GM12878 (cell line): Measurements from ENCODE around the gene GRIN2A. TPM values are rescaled to one million over a fixed set of nuclear protein-coding genes. Genes with fewer than 3 reads are reported as not detected.

ENCODE experiments used
- ATF2 ChIP-seq: IDR thresholded peaks from 2 replicates; pipeline ENCODE4 v1.6.1; 2012; ENCODE audit warnings: low read length, inconsistent platforms
- BMI1 ChIP-seq: fragments of 450-650 bp; IDR thresholded peaks from 2 replicates; pipeline ENCODE4 v1.6.1; 2016; ENCODE audit warnings: mild to moderate bottlenecking, moderate library complexity, borderline replicate concordance
- CBX5 ChIP-seq: sonication (generic); IDR thresholded peaks from 2 replicates; pipeline ENCODE4 v1.6.1; 2016; ENCODE audit warnings: low read depth, moderate library complexity, mild to moderate bottlenecking, inconsistent platforms
- CHD1 ChIP-seq: IDR thresholded peaks from 2 replicates; pipeline ENCODE4 v1.6.1; 2012; ENCODE audit warnings: low read depth, low read length, improper control_type of control experiment
- CREM ChIP-seq: IDR thresholded peaks from 2 replicates; pipeline ENCODE4 v1.6.1; 2014; ENCODE audit warnings: antibody characterized with exemption, low read depth
- DPF2 ChIP-seq: fragments of 450-650 bp; IDR thresholded peaks from 2 replicates; pipeline ENCODE4 v1.6.1; 2017; ENCODE audit warnings: mild to moderate bottlenecking
- ELK1 ChIP-seq: IDR thresholded peaks from 2 replicates; pipeline ENCODE4 v1.6.1; 2012; ENCODE audit warnings: low read depth, low read length, improper control_type of control experiment
- EP300 ChIP-seq, 2 experiments: fragments of 150-350 bp in 1 of 2; IDR thresholded peaks; 2 replicates each; pipeline ENCODE4 v1.6.1; 2011 to 2012; ENCODE audit warnings: low read depth in 2 of 2, low read length in 2 of 2, borderline replicate concordance in 1 of 2, improper control_type of control experiment in 1 of 2, inconsistent platforms in 1 of 2; ENCODE audit not compliant: control insufficient read depth in 1 of 2
- FOXK2 ChIP-seq: fragments of 450-650 bp; IDR thresholded peaks from 2 replicates; pipeline ENCODE4 v1.6.1; 2017; ENCODE audit warnings: mild to moderate bottlenecking, moderate library complexity
- GABPA ChIP-seq: IDR thresholded peaks from 2 replicates; pipeline ENCODE4 v1.6.1; 2014; ENCODE audit warnings: antibody characterized with exemption, low read depth, mild to moderate bottlenecking, inconsistent platforms
- LARP7 ChIP-seq: fragments of 450-650 bp; IDR thresholded peaks from 2 replicates; pipeline ENCODE4 v1.6.1; 2017; ENCODE audit warnings: mild to moderate bottlenecking
- MEF2A ChIP-seq: IDR thresholded peaks from 2 replicates; pipeline ENCODE4 v1.6.1; 2011; ENCODE audit warnings: low read depth, mild to moderate bottlenecking, low read length, moderate library complexity; ENCODE audit not compliant: insufficient read depth
- MTA3 ChIP-seq: IDR thresholded peaks from 2 replicates; pipeline ENCODE4 v1.6.1; 2012; ENCODE audit warnings: low read length, inconsistent platforms, borderline replicate concordance
- NBN ChIP-seq: fragments of 450-650 bp; IDR thresholded peaks from 2 replicates; pipeline ENCODE4 v1.6.1; 2016
- NFXL1 ChIP-seq: fragments of 450-650 bp; IDR thresholded peaks from 2 replicates; pipeline ENCODE4 v1.6.1; 2017; ENCODE audit warnings: antibody characterized with exemption, mild to moderate bottlenecking, borderline replicate concordance
- NFYB ChIP-seq: IDR thresholded peaks from 2 replicates; pipeline ENCODE4 v1.6.1; 2011; ENCODE audit warnings: low read depth, mild to moderate bottlenecking, low read length, improper control_type of control experiment, moderate library complexity; ENCODE audit not compliant: insufficient read depth
- PAX5 ChIP-seq: IDR thresholded peaks from 2 replicates; pipeline ENCODE4 v1.6.1; 2011; ENCODE audit warnings: low read depth, low read length, borderline replicate concordance
- PBX3 ChIP-seq: IDR thresholded peaks from 2 replicates; pipeline ENCODE4 v1.6.1; 2011; ENCODE audit warnings: mild to moderate bottlenecking, low read depth, low read length, moderate library complexity; ENCODE audit not compliant: insufficient replicate concordance
- SP1 ChIP-seq: IDR thresholded peaks from one replicate; pipeline ENCODE4 v1.6.1; 2011; ENCODE audit warnings: low read depth, low read length
- SPI1 ChIP-seq: IDR thresholded peaks from 2 replicates; pipeline ENCODE4 v1.6.1; 2011; ENCODE audit warnings: low read depth, mild to moderate bottlenecking, low read length, moderate library complexity, borderline replicate concordance; ENCODE audit not compliant: insufficient read depth
- SRF ChIP-seq, 2 experiments: IDR thresholded peaks; 2 replicates each; pipeline ENCODE4 v1.6.1; 2011; ENCODE audit warnings: low read depth in 2 of 2, low read length in 2 of 2, mild to moderate bottlenecking in 1 of 2, moderate library complexity in 1 of 2
- SUZ12 ChIP-seq: fragments of 200-600 bp; sonication (generic); IDR thresholded peaks from one replicate; pipeline ENCODE4 v1.6.1; 2018; ENCODE audit warnings: antibody characterized with exemption, mild to moderate bottlenecking; ENCODE audit not compliant: unreplicated experiment
- TAF1 ChIP-seq: IDR thresholded peaks from 2 replicates; pipeline ENCODE4 v1.6.1; 2011; ENCODE audit warnings: mild to moderate bottlenecking, low read depth, low read length, borderline replicate concordance
- ZBED1 ChIP-seq: IDR thresholded peaks from 2 replicates; pipeline ENCODE4 v1.6.1; 2016; ENCODE audit warnings: borderline replicate concordance
- ZNF207 ChIP-seq: fragments of 450-650 bp; IDR thresholded peaks from 2 replicates; pipeline ENCODE4 v1.6.1; 2014; ENCODE audit warnings: antibody characterized with exemption, mild to moderate bottlenecking, borderline replicate concordance
- ZNF622 ChIP-seq: fragments of 450-650 bp; IDR thresholded peaks from 2 replicates; pipeline ENCODE4 v1.6.1; 2017; ENCODE audit warnings: mild to moderate bottlenecking, inconsistent platforms
- polyA plus RNA-seq, 11 experiments: library from polyadenylated mRNA; depleted of rRNA in 4 of 11; unstranded in 6 of 11; stranded (reverse) in 5 of 11; fragments of >200 nt; fragmentation: Nextera tagmentation in 4 of 11; fragmentation: Illumina TruSeq in 1 of 11; extraction: Ambion mirVana in 4 of 11; extraction: Trizol in 1 of 11; gene quantifications; 1 replicate in 1 of 11; 2 replicates in 10 of 11; pipeline versions ENCODE4 v1.2.1 to v1.2.3, GENCODE V29; 2011 to 2016; ENCODE audit warnings: inconsistent platforms in 2 of 11, missing spikeins in 2 of 11, low read depth in 1 of 11
- total RNA-seq, 4 experiments: library from RNA; depleted of rRNA in 3 of 4; stranded (reverse); fragments of >200 nt in 3 of 4; fragmentation: Illumina TruSeq in 1 of 4; extraction: Trizol in 1 of 4; gene quantifications; 2 replicates each; pipeline versions ENCODE4 v1.2.1 to v1.2.3, GENCODE V29; 2013 to 2021

Gene GRIN2A
- total and polyA plus RNA-seq, 10 of the 15 experiments (the other 5 are each of a cell fraction or from before 2014, with no cell fraction given): 2.4 to 13.3 (median 7.3) TPM

- TF ChIP-seq SUZ12: no peak
- TF ChIP-seq ZNF207: no peak
- TF ChIP-seq CBX5: 0 out of 2 replicates have a peak, but pooled peaks have one; percentile 40
- peak; percentile 90 for TF ChIP-seq DPF2
- 0 out of 2 replicates have a peak, but pooled peaks have one; percentile 46 for TF ChIP-seq NBN
- no peak for TF ChIP-seq ZNF622
- no peak for TF ChIP-seq FOXK2
- TF ChIP-seq ELK1: no peak
- no peak for TF ChIP-seq CHD1
- 0 out of 2 replicates have a peak, but pooled peaks have one; percentile 7 for TF ChIP-seq PAX5
- no peak for TF ChIP-seq NFXL1
- TF ChIP-seq LARP7: no peak
- TF ChIP-seq SPI1: peak; percentile 98
- peak; percentile 73 for TF ChIP-seq ATF2
- peak; percentile 67; the same call in 1 of the 2 replicates for TF ChIP-seq NFYB
- no peak for TF ChIP-seq MEF2A
- TF ChIP-seq MTA3: 0 out of 2 replicates have a peak, but pooled peaks have one; percentile 14
- TF ChIP-seq ZBED1: peak; percentile 50; the same call in 1 of the 2 replicates
- TF ChIP-seq SRF (IDR thresholded peaks at IDR 0.05; ENCODE audit: low read depth in 2 of 2, low read length in 2 of 2): 0 out of 4 replicates have a peak, but pooled peaks of 1 of the 2 experiments have one; percentile 9
- TF ChIP-seq BMI1: peak; percentile 46; the same call in 1 of the 2 replicates
- no peak for TF ChIP-seq SP1
- no peak for TF ChIP-seq PBX3
- peak; percentile 37; the same call in 1 of the 2 replicates for TF ChIP-seq CREM
- peak; percentile 42 to 45; a peak in 2 of 4 replicates for TF ChIP-seq EP300 (IDR thresholded peaks at IDR 0.05; ENCODE audit: borderline replicate concordance in 1 of 2, control insufficient read depth in 1 of 2, low read depth in 2 of 2, low read length in 2 of 2)
- TF ChIP-seq GABPA: no peak
- TF ChIP-seq TAF1: no peak
Observed at GRCh38 chr16:9840761-9841665, 341.2 kb downstream of the GRIN2A start (continued).
